ENCODE data around the gene DAPK2. TPM values are rescaled to one million over a fixed set of nuclear protein-coding genes. Genes with fewer than 3 reads are reported as not detected.
A peak's percentile ranks its signal among the peaks of the same experiment; 100 is the strongest.

The DAPK2 gene
- polyA plus RNA-seq, 1 of the 3 experiments (the other 2 are of a cell fraction): 1.4 TPM

DNA sequence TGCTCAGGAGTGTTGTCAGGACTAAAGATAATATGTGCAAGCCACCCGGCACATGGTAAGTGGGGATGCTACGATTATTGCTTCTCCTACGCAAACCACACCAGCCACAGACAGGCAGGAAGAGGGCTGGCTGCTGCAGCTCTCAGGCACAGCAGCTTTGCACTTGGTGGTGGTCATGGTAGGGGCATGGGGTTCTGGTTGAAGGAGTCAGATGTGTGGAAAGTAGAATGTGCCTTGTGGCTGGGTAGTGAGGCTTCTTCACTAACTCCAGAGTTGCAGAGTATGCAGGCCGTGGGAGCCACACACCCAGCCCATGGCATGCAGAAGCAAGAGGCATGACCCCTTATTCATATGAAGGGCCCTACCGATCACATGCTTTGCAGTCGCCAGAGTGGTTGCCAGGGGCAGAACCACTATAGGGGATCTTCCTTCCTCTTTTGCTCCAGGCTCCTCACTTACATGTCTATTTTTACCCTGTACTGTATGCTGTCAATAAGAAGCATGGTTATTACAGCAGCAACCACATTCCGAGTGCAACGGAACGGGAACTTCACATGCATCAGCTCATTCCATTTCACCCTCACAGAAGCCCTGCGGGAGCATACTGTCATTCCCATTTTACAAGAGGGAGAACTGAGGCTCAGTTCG, 153.4 kb downstream of the DAPK2 start (continued):
- TF ChIP-seq, protein P1, sequence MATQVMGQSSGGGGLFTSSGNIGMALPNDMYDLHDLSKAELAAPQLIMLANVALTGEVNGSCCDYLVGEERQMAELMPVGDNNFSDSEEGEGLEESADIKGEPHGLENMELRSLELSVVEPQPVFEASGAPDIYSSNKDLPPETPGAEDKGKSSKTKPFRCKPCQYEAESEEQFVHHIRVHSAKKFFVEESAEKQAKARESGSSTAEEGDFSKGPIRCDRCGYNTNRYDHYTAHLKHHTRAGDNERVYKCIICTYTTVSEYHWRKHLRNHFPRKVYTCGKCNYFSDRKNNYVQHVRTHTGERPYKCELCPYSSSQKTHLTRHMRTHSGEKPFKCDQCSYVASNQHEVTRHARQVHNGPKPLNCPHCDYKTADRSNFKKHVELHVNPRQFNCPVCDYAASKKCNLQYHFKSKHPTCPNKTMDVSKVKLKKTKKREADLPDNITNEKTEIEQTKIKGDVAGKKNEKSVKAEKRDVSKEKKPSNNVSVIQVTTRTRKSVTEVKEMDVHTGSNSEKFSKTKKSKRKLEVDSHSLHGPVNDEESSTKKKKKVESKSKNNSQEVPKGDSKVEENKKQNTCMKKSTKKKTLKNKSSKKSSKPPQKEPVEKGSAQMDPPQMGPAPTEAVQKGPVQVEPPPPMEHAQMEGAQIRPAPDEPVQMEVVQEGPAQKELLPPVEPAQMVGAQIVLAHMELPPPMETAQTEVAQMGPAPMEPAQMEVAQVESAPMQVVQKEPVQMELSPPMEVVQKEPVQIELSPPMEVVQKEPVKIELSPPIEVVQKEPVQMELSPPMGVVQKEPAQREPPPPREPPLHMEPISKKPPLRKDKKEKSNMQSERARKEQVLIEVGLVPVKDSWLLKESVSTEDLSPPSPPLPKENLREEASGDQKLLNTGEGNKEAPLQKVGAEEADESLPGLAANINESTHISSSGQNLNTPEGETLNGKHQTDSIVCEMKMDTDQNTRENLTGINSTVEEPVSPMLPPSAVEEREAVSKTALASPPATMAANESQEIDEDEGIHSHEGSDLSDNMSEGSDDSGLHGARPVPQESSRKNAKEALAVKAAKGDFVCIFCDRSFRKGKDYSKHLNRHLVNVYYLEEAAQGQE (IDR thresholded peaks at IDR 0.05; ENCODE audit: low read depth, low read length): no peak
- TF ChIP-seq RAD21 (IDR thresholded peaks at IDR 0.05; ENCODE audit: low read length): no peak

DNA sequence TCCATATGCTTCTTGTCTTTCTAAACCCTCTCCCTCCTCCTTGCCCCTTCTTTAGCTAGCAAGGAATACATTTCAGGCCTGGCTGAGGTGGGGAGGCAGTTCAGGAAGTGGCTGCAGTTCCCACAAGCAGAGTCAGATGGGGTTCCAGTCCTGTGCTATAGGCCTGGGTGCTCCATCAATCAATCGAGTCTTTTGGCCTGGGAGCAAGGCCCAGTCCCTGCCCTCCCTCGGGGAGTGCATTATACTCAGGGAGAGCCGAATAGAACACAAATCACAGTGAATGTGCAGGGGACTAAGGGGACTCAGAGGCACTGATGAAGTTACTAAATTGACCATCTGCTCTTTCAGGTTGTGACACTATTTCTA, 154.5 kb downstream of the DAPK2 start:
- H3F3A ChIP-seq (replicated peaks; ENCODE audit: insufficient read depth): no peaks in the 10 kb centered on the region
- H3K9me3 ChIP-seq: no peaks in the 10 kb centered on the region
- no peaks in the 10 kb centered on the region; a peak in 1 of 4 replicates for H3K4me1 ChIP-seq (ENCODE audit: control insufficient read depth in 1 of 2, insufficient read depth in 2 of 2, low read depth in 1 of 2, low read length in 1 of 2)
- ChIA-PET POLR2A (no interaction called here), CTCF (interaction anchor here (0.7 to 9.9 kb wide), 16 partner anchors 9 to 293 kb away, joined by 3 to 146 read pairs (median 4); partner anchors contain the start of gene DAPK2)
- H3K4me3 ChIP-seq (ENCODE audit: low read depth in 2 of 2, low read length in 1 of 2): no peak overlapping the region
- no peaks in the 10 kb centered on the region for H3K79me2 ChIP-seq (ENCODE audit: insufficient read depth)
- H4K20me1 ChIP-seq (ENCODE audit: insufficient read depth): no peaks in the 10 kb centered on the region
- H2AFZ ChIP-seq (ENCODE audit: low read depth): no peak overlapping the region
- no peak overlapping the region for H3K4me2 ChIP-seq
- H3K27ac ChIP-seq (ENCODE audit: low read depth in 2 of 2, low read length in 1 of 2): no peak overlapping the region
- 95% methylated on average over 3 of the region's 3 CpGs for WGBS (ENCODE audit: low lambda C conversion rate)
- H3K27me3 ChIP-seq (ENCODE audit: insufficient read depth): no peaks in the 10 kb centered on the region
- no peak for DNase-seq
- TF ChIP-seq TCF12 (IDR thresholded peaks at IDR 0.05) (no peak), CHD2 (IDR thresholded peaks at IDR 0.05; ENCODE audit: low read length, partially characterized antibody) (no peak), MEF2A (IDR thresholded peaks at IDR 0.05; ENCODE audit: borderline replicate concordance, low read depth) (no peak)
- TF ChIP-seq, protein P2, sequence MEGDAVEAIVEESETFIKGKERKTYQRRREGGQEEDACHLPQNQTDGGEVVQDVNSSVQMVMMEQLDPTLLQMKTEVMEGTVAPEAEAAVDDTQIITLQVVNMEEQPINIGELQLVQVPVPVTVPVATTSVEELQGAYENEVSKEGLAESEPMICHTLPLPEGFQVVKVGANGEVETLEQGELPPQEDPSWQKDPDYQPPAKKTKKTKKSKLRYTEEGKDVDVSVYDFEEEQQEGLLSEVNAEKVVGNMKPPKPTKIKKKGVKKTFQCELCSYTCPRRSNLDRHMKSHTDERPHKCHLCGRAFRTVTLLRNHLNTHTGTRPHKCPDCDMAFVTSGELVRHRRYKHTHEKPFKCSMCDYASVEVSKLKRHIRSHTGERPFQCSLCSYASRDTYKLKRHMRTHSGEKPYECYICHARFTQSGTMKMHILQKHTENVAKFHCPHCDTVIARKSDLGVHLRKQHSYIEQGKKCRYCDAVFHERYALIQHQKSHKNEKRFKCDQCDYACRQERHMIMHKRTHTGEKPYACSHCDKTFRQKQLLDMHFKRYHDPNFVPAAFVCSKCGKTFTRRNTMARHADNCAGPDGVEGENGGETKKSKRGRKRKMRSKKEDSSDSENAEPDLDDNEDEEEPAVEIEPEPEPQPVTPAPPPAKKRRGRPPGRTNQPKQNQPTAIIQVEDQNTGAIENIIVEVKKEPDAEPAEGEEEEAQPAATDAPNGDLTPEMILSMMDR (IDR thresholded peaks at IDR 0.05): no peak
- H3K9me2 ChIP-seq: no peaks in the 10 kb centered on the region
- no peak overlapping the region for H3K9ac ChIP-seq
- no peaks in the 10 kb centered on the region for H3K36me3 ChIP-seq (replicated peaks in 1 of 2; ENCODE audit: control insufficient read depth in 1 of 2, insufficient read depth in 2 of 2, low read length in 1 of 2)

DNA sequence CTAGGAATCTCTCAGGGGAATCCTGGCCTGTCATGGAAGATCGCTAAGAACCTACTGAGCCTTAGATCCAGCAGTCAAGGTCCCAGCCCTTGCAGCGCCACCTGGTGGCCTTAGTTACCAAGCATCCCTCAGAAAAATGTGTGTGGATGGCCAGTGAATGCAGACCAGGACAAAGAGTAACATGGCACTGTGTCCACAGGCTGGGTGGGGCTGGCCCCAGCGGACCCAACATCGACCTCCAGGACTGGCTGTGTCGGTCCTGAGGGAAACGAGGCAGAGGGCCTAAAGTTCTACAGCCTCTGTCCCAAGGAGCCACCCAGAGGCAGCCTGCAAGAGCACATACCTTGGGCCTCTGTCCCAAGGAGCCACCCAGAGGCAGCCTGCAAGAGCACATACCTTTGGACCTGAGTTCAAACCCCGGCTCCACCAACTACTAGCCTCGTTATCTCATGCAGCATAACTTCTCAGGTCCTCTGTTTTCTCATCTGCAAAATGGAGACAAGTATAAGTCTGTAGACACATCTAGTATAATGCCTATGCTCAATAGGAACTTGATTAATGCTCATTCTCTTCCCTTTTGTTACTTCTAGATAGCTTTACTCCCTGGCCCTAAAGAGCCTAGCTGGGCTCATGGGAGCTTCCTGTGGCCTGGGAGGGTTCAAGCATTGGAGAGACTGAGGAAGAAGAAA, 155.1 kb downstream of the DAPK2 start:
- H3K4me3 ChIP-seq (ENCODE audit: low read depth in 2 of 2, low read length in 1 of 2): no peak overlapping the region; a peak in 1 of 4 replicates
- H3K9me2 ChIP-seq: no peaks in the 10 kb centered on the region
- 34% methylated on average over 7 of the region's 8 CpGs for WGBS (ENCODE audit: low lambda C conversion rate)
- H3F3A ChIP-seq (replicated peaks; ENCODE audit: insufficient read depth): no peaks in the 10 kb centered on the region
- no peak for TF ChIP-seq POLR2AphosphoS5 (IDR thresholded peaks at IDR 0.05; ENCODE audit: low read depth, low read length)
- TF ChIP-seq RAD21 (IDR thresholded peaks at IDR 0.05; ENCODE audit: low read length): peak; percentile 80
- TF ChIP-seq SMC3 (IDR thresholded peaks at IDR 0.05; ENCODE audit: low read depth, low read length): peak; percentile 97
- TF ChIP-seq, protein P2 (IDR thresholded peaks at IDR 0.05): peak; percentile 90
- TF ChIP-seq ELF1 (IDR thresholded peaks at IDR 0.05): no peak
- no peaks in the 10 kb centered on the region for H4K20me1 ChIP-seq (ENCODE audit: insufficient read depth)
- POLR2A ChIA-PET: no interaction called here
- H3K4me1 ChIP-seq (ENCODE audit: control insufficient read depth in 1 of 2, insufficient read depth in 2 of 2, low read depth in 1 of 2, low read length in 1 of 2): no peaks in the 10 kb centered on the region; a peak in 1 of 4 replicates
- H3K79me2 ChIP-seq (ENCODE audit: insufficient read depth): no peaks in the 10 kb centered on the region
- peak; percentile 80 for DNase-seq
- no peak overlapping the region for H2AFZ ChIP-seq (ENCODE audit: low read depth)
- H3K27ac ChIP-seq (ENCODE audit: low read depth in 2 of 2, low read length in 1 of 2): no peak overlapping the region
- H3K9me3 ChIP-seq: no peaks in the 10 kb centered on the region
- H3K27me3 ChIP-seq (ENCODE audit: insufficient read depth): no peaks in the 10 kb centered on the region
- CTCF ChIA-PET: interaction anchor here (0.7 to 9.9 kb wide), 21 partner anchors 8 to 293 kb away, joined by 3 to 146 read pairs (median 4); partner anchors contain the start of gene DAPK2
- no peak overlapping the region for H3K4me2 ChIP-seq
- no peak overlapping the region for H3K9ac ChIP-seq
- H3K36me3 ChIP-seq (replicated peaks in 1 of 2; ENCODE audit: control insufficient read depth in 1 of 2, insufficient read depth in 2 of 2, low read length in 1 of 2): no peaks in the 10 kb centered on the region

Measured in SK-N-SH (cell line).